ENCODE measurements around the gene ZBTB20. TPM values are rescaled to one million over a fixed set of nuclear protein-coding genes. Genes with fewer than 3 reads are reported as not detected.

The ZBTB20 gene
- total RNA-seq, 2 donors from 2014 or later = 111 to 189 TPM

DNA sequence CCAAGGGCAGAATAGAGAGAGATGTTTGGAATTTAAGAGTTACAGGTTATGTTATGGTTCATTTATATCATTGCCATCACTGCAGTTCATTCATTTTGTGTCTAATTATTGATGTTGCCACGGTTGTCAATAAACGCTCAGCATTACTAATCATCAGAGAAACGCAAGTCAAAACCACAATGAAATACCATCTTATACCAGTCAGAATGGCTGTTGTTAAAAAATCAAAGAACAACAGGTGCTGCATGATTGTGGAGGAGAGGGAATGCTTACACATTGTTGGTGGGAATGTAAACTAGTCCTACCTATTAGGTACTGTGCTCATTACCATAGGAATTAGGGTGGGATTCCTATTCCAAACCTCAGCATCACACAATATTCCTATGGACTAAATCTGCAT, 502.7 kb downstream of the ZBTB20 start:
- H3K27ac ChIP-seq = no peak overlapping the region
- TF ChIP-seq POLR2AphosphoS5 (IDR thresholded peaks at IDR 0.05) (no peak), POLR2A (IDR thresholded peaks at IDR 0.05) (no peak)
- TF ChIP-seq, protein P1, sequence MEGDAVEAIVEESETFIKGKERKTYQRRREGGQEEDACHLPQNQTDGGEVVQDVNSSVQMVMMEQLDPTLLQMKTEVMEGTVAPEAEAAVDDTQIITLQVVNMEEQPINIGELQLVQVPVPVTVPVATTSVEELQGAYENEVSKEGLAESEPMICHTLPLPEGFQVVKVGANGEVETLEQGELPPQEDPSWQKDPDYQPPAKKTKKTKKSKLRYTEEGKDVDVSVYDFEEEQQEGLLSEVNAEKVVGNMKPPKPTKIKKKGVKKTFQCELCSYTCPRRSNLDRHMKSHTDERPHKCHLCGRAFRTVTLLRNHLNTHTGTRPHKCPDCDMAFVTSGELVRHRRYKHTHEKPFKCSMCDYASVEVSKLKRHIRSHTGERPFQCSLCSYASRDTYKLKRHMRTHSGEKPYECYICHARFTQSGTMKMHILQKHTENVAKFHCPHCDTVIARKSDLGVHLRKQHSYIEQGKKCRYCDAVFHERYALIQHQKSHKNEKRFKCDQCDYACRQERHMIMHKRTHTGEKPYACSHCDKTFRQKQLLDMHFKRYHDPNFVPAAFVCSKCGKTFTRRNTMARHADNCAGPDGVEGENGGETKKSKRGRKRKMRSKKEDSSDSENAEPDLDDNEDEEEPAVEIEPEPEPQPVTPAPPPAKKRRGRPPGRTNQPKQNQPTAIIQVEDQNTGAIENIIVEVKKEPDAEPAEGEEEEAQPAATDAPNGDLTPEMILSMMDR (IDR thresholded peaks at IDR 0.05) = no peak
- no peaks in the 10 kb centered on the region for H3K27me3 ChIP-seq (replicated peaks; ENCODE audit: insufficient read depth)
- H3K36me3 ChIP-seq = no peaks in the 10 kb centered on the region
- H3K4me1 ChIP-seq (replicated peaks) = no peaks in the 10 kb centered on the region
- intact Hi-C loops (cut with DNase I) = no loop called here
- H3K4me3 ChIP-seq = no peak overlapping the region
- no peak for DNase-seq (ENCODE audit: low spot score)
- 97% methylated on average over 3 of the region's 3 CpGs for WGBS
- H3K9me3 ChIP-seq = no peaks in the 10 kb centered on the region

DNA sequence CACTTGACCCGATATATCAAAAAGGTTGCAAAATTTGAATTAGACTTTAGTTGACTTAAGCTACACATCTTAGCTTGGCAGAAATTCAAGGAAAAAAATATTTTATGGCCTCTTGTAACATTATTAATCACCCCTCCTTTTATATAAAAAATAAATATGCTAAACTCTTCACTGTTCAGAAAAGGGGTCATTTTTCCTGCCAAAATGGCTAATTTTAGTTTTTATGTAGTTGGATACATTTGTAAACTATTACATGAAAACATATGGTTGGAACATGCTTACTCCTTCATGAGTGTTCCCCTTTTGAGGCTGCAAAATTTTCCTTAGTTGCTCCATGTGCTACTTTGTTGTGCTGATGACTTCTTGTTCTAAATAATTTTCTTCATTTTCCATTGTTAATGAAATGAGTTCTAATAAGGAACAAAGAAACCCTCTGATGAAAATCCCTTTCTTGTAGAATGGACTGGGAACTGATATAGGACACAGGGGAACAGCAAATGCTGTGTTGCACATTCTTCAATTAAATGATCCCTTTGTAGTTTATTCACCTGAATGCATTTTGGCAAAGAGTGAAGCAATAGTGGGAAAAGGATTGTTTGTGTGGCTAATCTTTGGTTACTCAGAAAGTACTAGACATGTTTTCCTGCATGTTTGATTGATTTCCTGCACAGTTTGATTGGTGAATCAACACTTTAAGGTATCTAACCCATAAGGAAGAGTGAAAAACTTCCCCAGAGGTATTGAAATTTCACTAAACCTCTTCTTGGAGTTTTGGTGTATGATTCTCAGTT, 503.9 kb downstream of the ZBTB20 start:
- intact Hi-C loops (cut with DNase I) = no loop called here
- Histone ChIP-seq H3K27ac (no peak overlapping the region), H3K9me3 (no peaks in the 10 kb centered on the region), H3K4me3 (no peak overlapping the region), H3K36me3 (no peaks in the 10 kb centered on the region), H3K27me3 (replicated peaks; ENCODE audit: insufficient read depth) (no peaks in the 10 kb centered on the region), H3K4me1 (replicated peaks) (no peaks in the 10 kb centered on the region)
- TF ChIP-seq POLR2AphosphoS5 (IDR thresholded peaks at IDR 0.05) = no peak
- TF ChIP-seq POLR2A (IDR thresholded peaks at IDR 0.05) = no peak
- TF ChIP-seq, protein P1 (IDR thresholded peaks at IDR 0.05) = no peak
- WGBS = 51% methylated on average over 1 of the region's 1 CpG
- DNase-seq (ENCODE audit: low spot score) = no peak

DNA sequence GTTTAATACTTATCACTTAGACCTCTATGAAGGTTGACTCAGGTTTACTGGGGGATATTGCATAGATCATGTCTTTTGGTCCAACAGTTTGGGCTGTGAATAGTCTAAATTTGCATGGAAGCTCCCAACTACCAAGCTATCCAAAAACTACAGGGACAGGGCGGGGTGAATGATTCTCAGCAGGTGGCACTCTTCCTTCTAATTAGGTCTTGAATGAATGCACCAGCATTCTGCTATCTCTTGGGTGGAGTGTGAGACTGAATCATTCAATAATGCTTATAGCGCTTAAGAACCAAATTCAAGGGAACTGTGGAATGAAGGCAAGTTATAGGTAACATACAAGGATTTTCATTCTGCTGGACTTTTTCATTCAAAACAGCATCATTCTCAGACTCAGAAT, 507.0 kb downstream of the ZBTB20 start:
- DNase-seq (ENCODE audit: low spot score) = no peak

DNA sequence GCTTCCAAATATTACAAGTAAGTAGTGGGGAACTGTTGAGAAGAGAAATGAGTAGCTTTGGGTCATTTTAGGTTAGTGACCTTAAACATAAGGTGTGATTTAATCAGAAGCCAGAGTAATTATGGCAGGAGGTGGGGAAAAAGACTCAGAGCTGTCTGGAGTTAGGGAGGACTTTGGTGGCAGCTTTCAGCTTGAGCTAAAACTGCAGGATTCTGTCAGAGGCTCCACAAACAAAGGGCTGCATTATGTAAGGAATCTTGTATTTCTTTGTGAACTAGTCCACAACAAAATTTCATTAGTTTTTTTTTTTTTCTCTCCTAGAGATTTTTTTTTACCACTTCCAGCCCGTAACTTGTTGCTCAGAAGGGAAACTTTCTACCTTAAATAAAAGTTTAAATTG, 507.9 kb downstream of the ZBTB20 start:
- intact Hi-C loops (cut with DNase I) = no loop called here
- no peaks in the 10 kb centered on the region for H3K36me3 ChIP-seq
- H3K9me3 ChIP-seq = no peaks in the 10 kb centered on the region
- H3K27ac ChIP-seq = no peak overlapping the region
- no peak for DNase-seq (ENCODE audit: low spot score)
- TF ChIP-seq POLR2AphosphoS5 (IDR thresholded peaks at IDR 0.05) = no peak
- TF ChIP-seq POLR2A (IDR thresholded peaks at IDR 0.05) = no peak
- TF ChIP-seq, protein P1 (IDR thresholded peaks at IDR 0.05) = no peak
- no peaks in the 10 kb centered on the region for H3K27me3 ChIP-seq (replicated peaks; ENCODE audit: insufficient read depth)
- 90% methylated on average over 1 of the region's 1 CpG for WGBS
- no peaks in the 10 kb centered on the region for H3K4me1 ChIP-seq (replicated peaks)
- H3K4me3 ChIP-seq = no peak overlapping the region

More for the DNA sequence above, 507.0 kb downstream of the ZBTB20 start:
- TF ChIP-seq POLR2AphosphoS5 (IDR thresholded peaks at IDR 0.05) = no peak
- TF ChIP-seq POLR2A (IDR thresholded peaks at IDR 0.05) = no peak
- TF ChIP-seq, protein P1 (IDR thresholded peaks at IDR 0.05) = no peak
- Histone ChIP-seq H3K27ac (no peak overlapping the region), H3K9me3 (no peaks in the 10 kb centered on the region), H3K4me1 (replicated peaks) (no peaks in the 10 kb centered on the region), H3K36me3 (no peaks in the 10 kb centered on the region), H3K27me3 (replicated peaks; ENCODE audit: insufficient read depth) (no peaks in the 10 kb centered on the region), H3K4me3 (no peak overlapping the region)
- 100% methylated on average over 2 of the region's 2 CpGs for WGBS
- intact Hi-C loops (cut with DNase I) = no loop called here

DNA sequence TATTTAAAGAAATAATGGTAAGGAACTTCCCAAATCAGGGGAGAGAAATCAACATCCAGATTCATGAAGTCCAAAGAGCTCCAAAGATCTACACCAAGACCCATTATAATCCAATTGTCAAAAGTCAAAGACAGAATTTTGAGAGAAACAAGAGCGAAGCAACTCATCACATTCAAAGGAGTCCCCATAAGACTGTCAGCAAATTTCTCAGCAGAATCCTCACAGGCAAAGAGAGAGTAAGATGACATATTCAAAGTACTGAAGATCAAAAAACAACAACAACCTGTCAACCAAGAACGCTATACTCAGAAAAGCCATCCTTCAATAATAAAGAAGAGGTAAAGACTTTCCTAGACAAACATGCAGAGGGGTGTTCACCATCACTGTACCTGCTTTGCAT, 511.2 kb downstream of the ZBTB20 start:
- no peaks in the 10 kb centered on the region for H3K27me3 ChIP-seq (replicated peaks; ENCODE audit: insufficient read depth)
- TF ChIP-seq, protein P1 (IDR thresholded peaks at IDR 0.05) = no peak
- TF ChIP-seq POLR2AphosphoS5 (IDR thresholded peaks at IDR 0.05) = no peak
- TF ChIP-seq POLR2A (IDR thresholded peaks at IDR 0.05) = no peak
- 93% methylated on average over 2 of the region's 2 CpGs for WGBS
- H3K36me3 ChIP-seq = no peaks in the 10 kb centered on the region
- H3K9me3 ChIP-seq = no peaks in the 10 kb centered on the region
- H3K4me3 ChIP-seq = no peak overlapping the region
- intact Hi-C loops (cut with DNase I) = no loop called here
- H3K27ac ChIP-seq = no peak overlapping the region
- H3K4me1 ChIP-seq (replicated peaks) = no peaks in the 10 kb centered on the region
- DNase-seq (ENCODE audit: low spot score) = no peak
